ENCODE data around the gene RNF7. TPM values are rescaled to one million over a fixed set of nuclear protein-coding genes. Genes with fewer than 3 reads are reported as not detected.

The RNF7 gene
- total RNA-seq, 4 donors from 2014 or later: 57.8 to 93.8 (median 76.0) TPM

DNA sequence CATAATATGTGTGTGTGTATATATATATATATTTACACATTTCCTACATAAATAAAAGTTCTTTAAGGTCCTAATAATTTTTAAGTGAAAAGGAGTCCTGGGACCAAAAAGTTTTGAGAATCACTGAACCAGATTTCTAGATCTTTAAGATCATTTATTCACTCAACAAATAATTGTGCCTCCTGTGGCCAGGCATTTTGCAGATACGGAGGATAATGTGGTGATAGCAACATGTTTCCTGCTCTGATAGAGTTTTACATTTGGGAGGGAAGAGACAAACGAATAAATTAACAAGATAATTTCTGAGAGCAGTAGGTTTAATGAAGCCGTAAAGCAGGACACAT lies 448 bp upstream of the RNF7 start:
- TF ChIP-seq, protein P1, sequence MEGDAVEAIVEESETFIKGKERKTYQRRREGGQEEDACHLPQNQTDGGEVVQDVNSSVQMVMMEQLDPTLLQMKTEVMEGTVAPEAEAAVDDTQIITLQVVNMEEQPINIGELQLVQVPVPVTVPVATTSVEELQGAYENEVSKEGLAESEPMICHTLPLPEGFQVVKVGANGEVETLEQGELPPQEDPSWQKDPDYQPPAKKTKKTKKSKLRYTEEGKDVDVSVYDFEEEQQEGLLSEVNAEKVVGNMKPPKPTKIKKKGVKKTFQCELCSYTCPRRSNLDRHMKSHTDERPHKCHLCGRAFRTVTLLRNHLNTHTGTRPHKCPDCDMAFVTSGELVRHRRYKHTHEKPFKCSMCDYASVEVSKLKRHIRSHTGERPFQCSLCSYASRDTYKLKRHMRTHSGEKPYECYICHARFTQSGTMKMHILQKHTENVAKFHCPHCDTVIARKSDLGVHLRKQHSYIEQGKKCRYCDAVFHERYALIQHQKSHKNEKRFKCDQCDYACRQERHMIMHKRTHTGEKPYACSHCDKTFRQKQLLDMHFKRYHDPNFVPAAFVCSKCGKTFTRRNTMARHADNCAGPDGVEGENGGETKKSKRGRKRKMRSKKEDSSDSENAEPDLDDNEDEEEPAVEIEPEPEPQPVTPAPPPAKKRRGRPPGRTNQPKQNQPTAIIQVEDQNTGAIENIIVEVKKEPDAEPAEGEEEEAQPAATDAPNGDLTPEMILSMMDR (IDR thresholded peaks at IDR 0.05; ENCODE audit: low read depth): no peak

DNA sequence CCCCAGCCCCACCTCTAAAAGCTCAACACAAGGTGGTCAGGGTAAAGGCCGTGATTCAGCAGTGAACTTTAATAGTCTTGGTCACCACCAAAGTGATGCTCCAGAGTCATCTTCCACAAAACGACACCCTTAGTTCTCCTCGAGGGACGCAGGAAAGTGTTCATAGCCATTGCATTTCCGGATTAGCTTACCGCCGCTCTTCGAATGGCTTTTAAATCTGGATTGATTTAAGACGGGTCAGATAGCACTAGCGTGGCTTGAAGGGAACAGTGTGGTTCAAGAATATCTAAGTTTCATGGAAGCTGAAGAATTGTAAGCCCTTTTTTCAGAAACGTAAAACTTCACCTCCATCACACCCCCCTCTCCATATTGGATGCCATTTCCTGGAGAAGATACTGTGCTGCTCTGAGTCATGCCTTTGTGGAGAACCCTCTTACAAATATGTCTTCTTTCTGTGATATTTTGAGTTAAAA lies 829 bp downstream of the RNF7 start:
- TF ChIP-seq, protein P1 (IDR thresholded peaks at IDR 0.05; ENCODE audit: low read depth): no peak

DNA sequence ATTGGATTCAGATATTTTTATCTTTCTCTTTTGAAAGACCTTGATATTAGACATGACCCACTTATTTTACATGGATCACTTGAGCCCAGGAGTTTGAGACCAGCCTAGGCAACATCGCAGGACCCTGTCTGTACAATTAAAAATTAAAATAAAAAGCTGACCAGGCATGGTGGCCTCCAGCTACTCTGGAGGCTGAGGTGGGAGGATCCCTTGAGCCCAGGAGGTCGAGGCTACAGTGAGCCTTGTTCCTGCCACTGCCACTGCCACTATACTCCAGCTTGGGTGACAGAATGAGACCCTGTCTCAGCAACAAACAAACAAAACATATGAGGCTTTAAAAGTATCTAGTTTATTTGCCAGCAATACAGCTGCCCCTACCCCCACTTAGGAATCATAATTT lies 1.6 kb downstream of the RNF7 start:
- TF ChIP-seq, protein P1 (IDR thresholded peaks at IDR 0.05; ENCODE audit: low read depth): no peak

DNA sequence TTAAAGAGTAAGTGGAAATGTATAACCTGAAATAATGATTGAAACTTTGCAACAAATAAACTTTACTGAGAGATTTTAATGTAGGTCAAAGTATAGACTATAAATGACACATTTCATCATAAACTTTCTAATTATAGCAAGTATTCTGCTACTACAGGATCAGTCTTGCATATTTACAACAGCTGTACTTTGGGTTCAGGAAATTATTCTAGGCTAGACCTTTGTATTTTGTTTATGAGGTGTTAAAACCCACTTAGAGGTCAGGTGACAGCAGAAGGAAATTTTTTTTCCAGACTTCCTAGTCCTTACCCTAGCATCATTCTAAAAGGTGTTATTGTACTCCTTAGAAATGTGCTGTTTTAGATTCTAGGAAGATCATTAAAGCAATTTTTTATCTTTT lies 2.3 kb downstream of the RNF7 start:
- TF ChIP-seq, protein P1 (IDR thresholded peaks at IDR 0.05; ENCODE audit: low read depth): no peak

DNA sequence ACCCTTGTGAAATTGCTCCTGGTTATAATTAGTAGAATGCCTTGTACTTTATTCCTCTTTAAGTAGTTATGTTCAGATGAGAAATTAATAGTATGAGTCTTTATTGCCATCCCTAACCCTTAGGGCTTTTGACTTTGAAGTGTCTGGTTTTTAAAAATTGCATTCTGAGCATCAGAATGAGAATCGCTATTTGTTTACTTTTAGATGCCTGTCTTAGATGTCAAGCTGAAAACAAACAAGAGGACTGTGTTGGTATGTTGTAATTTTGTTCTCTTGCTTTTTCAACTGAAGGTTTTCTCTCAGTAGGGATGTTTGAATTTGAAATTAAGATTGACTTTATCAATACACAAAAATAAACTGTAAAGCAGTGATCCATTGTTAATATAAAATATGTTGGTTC lies 5.2 kb downstream of the RNF7 start:
- TF ChIP-seq, protein P1 (IDR thresholded peaks at IDR 0.05; ENCODE audit: low read depth): no peak

DNA sequence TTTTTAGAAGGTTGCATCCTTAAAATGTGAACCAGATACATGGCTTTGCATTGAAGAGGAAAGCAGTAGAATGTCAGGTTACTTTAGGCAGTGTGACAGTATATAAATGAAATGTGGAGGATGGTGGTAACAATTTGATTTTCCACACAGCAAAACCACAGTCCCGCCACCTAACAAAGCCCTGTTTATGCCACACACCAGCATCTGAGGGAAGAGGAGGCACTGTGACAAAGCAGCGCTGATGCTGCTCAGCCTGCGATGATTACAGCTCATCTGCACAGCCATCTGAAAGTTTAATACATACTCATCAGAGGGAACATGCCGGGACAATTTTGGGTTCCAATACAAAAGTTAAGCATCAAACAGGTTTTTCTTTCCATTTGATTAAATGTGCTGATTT lies 8.9 kb downstream of the RNF7 start:
- TF ChIP-seq, protein P1 (IDR thresholded peaks at IDR 0.05; ENCODE audit: low read depth): no peak

DNA sequence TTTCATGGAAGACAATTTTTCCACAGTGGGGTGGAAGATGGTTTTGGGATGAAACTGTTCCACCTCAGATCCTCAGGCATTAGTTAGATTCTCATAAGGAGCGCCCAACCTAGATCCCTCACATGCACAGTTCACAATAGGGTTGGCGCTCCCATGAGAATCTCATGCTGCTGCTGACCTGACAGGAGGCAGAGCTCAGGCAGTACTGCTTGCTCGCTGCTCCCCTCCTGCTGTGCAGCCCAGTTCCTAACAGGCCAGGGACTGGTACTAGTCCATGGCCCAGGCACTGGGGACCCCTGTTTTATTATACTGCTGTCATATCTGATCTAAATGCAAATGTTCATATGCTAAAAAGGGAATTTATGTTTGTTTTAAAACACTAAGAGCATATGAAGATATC lies 15.3 kb downstream of the RNF7 start:
- TF ChIP-seq, protein P1 (IDR thresholded peaks at IDR 0.05; ENCODE audit: low read depth): no peak
